Heart left ventricle (tissue), 16 donors: Measurements from ENCODE around the gene PRICKLE2. TPM values are rescaled to one million over a fixed set of nuclear protein-coding genes. Genes with fewer than 3 reads are reported as not detected.

Experiments
- ATAC-seq, 4 donors: fragments of 200-7000 bp; cut with Tn5 transposase; one replicate each; pipeline ENCODE4 v1.9.1; 2020 to 2022; ENCODE audit warnings: moderate library complexity in 4 of 4, mild to moderate bottlenecking in 3 of 4, moderate number of reproducible peaks in 1 of 4
- DNase-seq, 5 donors: peaks; one replicate each; pipeline ENCODE4 v3.0.0-alpha.2; 2020
- H3K27ac ChIP-seq, 12 donors: fragments of 200-600 bp; sonication (generic) in 4 of 12; one replicate each; pipeline versions ENCODE4 v1.5.0 to v1.8.0; 2016 to 2022; ENCODE audit warnings: mild to moderate bottlenecking in 2 of 12
- H3K27me3 ChIP-seq, 9 donors: fragments of 200-600 bp; sonication (generic) in 2 of 9; one replicate each; pipeline versions ENCODE4 v1.5.1 to v1.8.0; 2016 to 2022; ENCODE audit warnings: mild to moderate bottlenecking in 3 of 9
- H3K36me3 ChIP-seq, 9 donors: fragments of 200-600 bp; sonication (generic) in 2 of 9; one replicate each; pipeline versions ENCODE4 v1.5.0 to v1.8.0; 2018 to 2022; ENCODE audit warnings: mild to moderate bottlenecking in 2 of 9
- H3K4me1 ChIP-seq, 12 donors: fragments of 200-600 bp; sonication (generic) in 4 of 12; one replicate each; pipeline versions ENCODE4 v1.5.0 to v1.8.0; 2016 to 2022; ENCODE audit warnings: mild to moderate bottlenecking in 3 of 12
- H3K4me3 ChIP-seq, 12 donors: fragments of 200-600 bp; sonication (generic) in 4 of 12; one replicate each; pipeline versions ENCODE4 v1.5.0 to v1.8.0; 2017 to 2022; ENCODE audit warnings: mild to moderate bottlenecking in 9 of 12, moderate library complexity in 4 of 12
- H3K9me3 ChIP-seq, 12 donors: fragments of 200-600 bp; sonication (generic) in 4 of 12; one replicate each; pipeline versions ENCODE4 v1.5.0 to v1.8.0; 2016 to 2022; ENCODE audit warnings: mild to moderate bottlenecking in 1 of 12
- CTCF ChIP-seq, 12 donors: fragments of 200-600 bp; sonication (generic) in 4 of 12; IDR thresholded peaks; one replicate each; pipeline versions ENCODE4 v1.5.0 to v1.8.0; 2018 to 2022; ENCODE audit warnings: antibody characterized with exemption in 12 of 12, mild to moderate bottlenecking in 5 of 12
- POLR2A ChIP-seq, 2 donors: fragments of 450-650 bp; IDR thresholded peaks; one replicate each; pipeline ENCODE4 v1.6.1; 2017; ENCODE audit warnings: antibody characterized with exemption in 2 of 2, mild to moderate bottlenecking in 2 of 2, moderate library complexity in 2 of 2
- WGBS, 4 donors: extraction: QIAGEN DNeasy Blood & Tissue Kit in 2 of 4; methylation state at CpG; one replicate each; pipeline versions ENCODE4 v1.1.5 to v1.1.7; 2013 to 2018; 5-methylcytosine and 5-hydroxymethylcytosine counted together
- intact Hi-C, 10 donors: fragments of 100-400 bp; cut with DNase I; formaldehyde crosslinking; loops; one replicate each; pipeline versions ENCODE4 v1.11.1 to v1.14.2; 2022
- polyA plus RNA-seq, 2 donors: library from polyadenylated mRNA; stranded (reverse); fragments of 200-250 nt; gene quantifications; one replicate each; pipeline ENCODE4 v1.2.3, GENCODE V29; 2013
- total RNA-seq, 9 donors: library from RNA; depleted of rRNA in 2 of 9; stranded (reverse); fragments of >200 nt in 2 of 9; fragmentation: NEBNext Ultra II Directional in 3 of 9; extraction: Animal tissue kit (Norgen Biotek cat#: 25700) in 3 of 9; gene quantifications; one replicate each; pipeline versions ENCODE4 v1.1.0 to v1.2.4, GENCODE V29; 2016 to 2023
- donor health status: ischemic (EF 13 %, LVEDD 7.1; RV severe dilation, severe dysfunction).
- donor health status: healthy with polysubstance abuse.
- donor health status: DM: no; HTN: yes; CAD: no.
- donor health status: DM: no; HTN: no; CAD: no.
- donor health status: ischemic (EF 25% LVEDD 6.9; RV normal size, moderate dysfunction).
- donor health status: ischemic (EF 25% LVEDD 5.7; RV mildly dilated, moderate dysfunction).
- donor health status: healthy.
- donor health status: DM: yes; HTN: yes; CAD: no.
- donor health status: ischemic (EF 35%, LVEDD 5.7; RV mildly dilated, moderate dysfunction).
- donor health status: nonischemic (EF 11% LVEDD 7.7; RV severe dilation, severe dysfunction).
- donor health status: DM: yes; HTN: yes; CAD: no.
- donor health status: PGD.
- donor health status: ischemic (EF 29% LVEDD 5.4; RV normal size, mild dysfunction).
- donor health status: nonischemic (EF 23%, LVEDD 6.1; RV moderate dilation, normal function).

The PRICKLE2 gene
- total and polyA plus RNA-seq, 11 donors, result 1.5 to 15.2 (median 7.3) TPM

GRCh38 chr3:64215559-64215958 is 9.7 kb downstream of the PRICKLE2 start:
- Histone ChIP-seq H3K27ac (peak overlapping the region in 4 of 12 donors; percentile 74 to 84 (median 80)), H3K4me3 (no peak overlapping the region), H3K36me3 (no peaks in the 10 kb centered on the region), H3K9me3 (no peaks in the 10 kb centered on the region), H3K27me3 (no peaks in the 10 kb centered on the region), H3K4me1 (peaks cover 4 to 90% (median 48%) of the 10 kb centered on the region in 12 donors)
- intact Hi-C loops, result loop anchor here in 3 of 10 donors (10.0 kb wide), 2 partner anchors 51 to 181 kb away; no protein-coding TSS in a partner anchor
- ATAC-seq (no peak), DNase-seq (no peak)
- WGBS, 4 donors, result 95 to 98% (median 95%) methylated on average over 3 of the region's 3 CpGs
- TF ChIP-seq POLR2A (IDR thresholded peaks at IDR 0.05), result no peak
- no peak for TF ChIP-seq CTCF (IDR thresholded peaks at IDR 0.05)

- ATAC-seq, result no peak
- no peak for TF ChIP-seq POLR2A (IDR thresholded peaks at IDR 0.05)
- no peak for TF ChIP-seq CTCF (IDR thresholded peaks at IDR 0.05)
- H3K4me1 ChIP-seq, result peaks cover 3 to 90% (median 48%) of the 10 kb centered on the region in 12 donors
- H3K27ac ChIP-seq, result peak overlapping the region in 10 of 12 donors; percentile 62 to 84 (median 75)
- no peak for DNase-seq
- 70 to 82% (median 77%) methylated on average over 2 of the region's 2 CpGs for WGBS, 4 donors
- intact Hi-C loops, result loop anchor here in 3 of 10 donors (10.0 kb wide), 2 partner anchors 50 to 180 kb away; no protein-coding TSS in a partner anchor
- H3K27me3 ChIP-seq, result no peaks in the 10 kb centered on the region
- peak overlapping the region in 6 of 12 donors; percentile 30 to 48 (median 39) for H3K4me3 ChIP-seq
- no peaks in the 10 kb centered on the region for H3K9me3 ChIP-seq
- no peaks in the 10 kb centered on the region for H3K36me3 ChIP-seq
These were observed 10.2 kb downstream of the PRICKLE2 start for GRCh38 chr3:64215103-64215502.

- peak in 2 of 4 donors; percentile 29 to 55 for ATAC-seq
- no peaks in the 10 kb centered on the region for H3K36me3 ChIP-seq
- H3K9me3 ChIP-seq, result no peaks in the 10 kb centered on the region
- peak in 2 of 5 donors; percentile 32 to 50 for DNase-seq
- H3K4me1 ChIP-seq, result peaks cover 3 to 90% (median 49%) of the 10 kb centered on the region in 12 donors
- intact Hi-C loops, result loop anchor here in 3 of 10 donors (5.0 to 10.0 kb wide), 3 partner anchors 50 to 180 kb away; no protein-coding TSS in a partner anchor
- no peaks in the 10 kb centered on the region for H3K27me3 ChIP-seq
- TF ChIP-seq CTCF (IDR thresholded peaks at IDR 0.05), result no peak
- no peak for TF ChIP-seq POLR2A (IDR thresholded peaks at IDR 0.05)
- peak overlapping the region in 9 of 12 donors; percentile 10 to 48 (median 38) for H3K4me3 ChIP-seq
- peak overlapping the region; percentile 26 to 84 (median 74) for H3K27ac ChIP-seq
- WGBS, 4 donors, result 54 to 65% (median 63%) methylated on average over 11 of the region's 11 CpGs
These were observed 10.8 kb downstream of the PRICKLE2 start for GRCh38 chr3:64214381-64215018.

GRCh38 chr3:64213962-64214379 is 11.3 kb downstream of the PRICKLE2 start:
- Histone ChIP-seq H3K9me3 (no peaks in the 10 kb centered on the region), H3K27me3 (no peaks in the 10 kb centered on the region), H3K36me3 (no peaks in the 10 kb centered on the region), H3K4me3 (peak overlapping the region in 9 of 12 donors; percentile 10 to 48 (median 38)), H3K4me1 (peaks cover 3 to 87% (median 50%) of the 10 kb centered on the region in 12 donors), H3K27ac (peak overlapping the region; percentile 26 to 84 (median 74))
- DNase-seq (peak; percentile 75 to 87 (median 79)), ATAC-seq (peak; percentile 27 to 58 (median 50))
- TF ChIP-seq CTCF (IDR thresholded peaks at IDR 0.05), result no peak
- TF ChIP-seq POLR2A (IDR thresholded peaks at IDR 0.05), result no peak
- 25 to 43% (median 35%) methylated on average over 8 of the region's 8 CpGs for WGBS, 4 donors
- intact Hi-C loops, result loop anchor here in 3 of 10 donors (5.0 to 10.0 kb wide), 3 partner anchors 49 to 179 kb away; no protein-coding TSS in a partner anchor
